GM18951 (cell line): ENCODE measurements around the gene VASP.

Experiments
- POLR2A ChIP-seq: IDR thresholded peaks from 4 replicates; pipeline ENCODE4 v1.6.1; 2011; ENCODE audit warnings: mild to moderate bottlenecking; ENCODE audit not compliant: insufficient read length, insufficient read depth; ENCODE audit errors: extremely low read depth
- in situ Hi-C: fragments of 300-500 bp; cut with MboI; formaldehyde crosslinking; loops from one replicate; pipeline ENCODE4 v1.12.0; 2022; ENCODE audit warnings: low sequenced_read_pairs, mixed read lengths, inconsistent platforms; ENCODE audit not compliant: unreplicated experiment

The VASP gene

GRCh38 chr19:45553464-45553863 lies 46.2 kb downstream of the VASP start:
- in situ Hi-C loops = no loop called here
- TF ChIP-seq POLR2A = no peak

DNA sequence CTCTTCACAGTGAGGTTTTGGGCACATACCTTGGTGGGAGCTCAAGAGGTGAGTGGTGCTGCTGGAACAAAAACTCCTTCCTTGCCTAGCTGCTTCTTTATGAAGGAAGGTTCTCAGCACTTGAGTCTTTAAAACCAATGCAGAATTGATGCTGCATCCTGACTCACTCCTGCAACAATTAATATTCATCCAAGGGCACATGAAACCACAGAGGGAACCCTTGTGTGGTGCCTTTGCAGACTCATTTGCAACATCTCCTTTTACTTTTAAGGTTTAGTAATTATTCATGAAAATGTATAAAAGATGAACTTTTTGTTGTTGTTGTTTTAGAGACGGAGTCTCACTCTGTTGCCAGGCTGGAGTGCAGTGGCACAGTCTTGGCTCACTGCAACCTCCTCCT lies 47.2 kb downstream of the VASP start:
- in situ Hi-C loops = no loop called here
- no peak for TF ChIP-seq POLR2A

DNA sequence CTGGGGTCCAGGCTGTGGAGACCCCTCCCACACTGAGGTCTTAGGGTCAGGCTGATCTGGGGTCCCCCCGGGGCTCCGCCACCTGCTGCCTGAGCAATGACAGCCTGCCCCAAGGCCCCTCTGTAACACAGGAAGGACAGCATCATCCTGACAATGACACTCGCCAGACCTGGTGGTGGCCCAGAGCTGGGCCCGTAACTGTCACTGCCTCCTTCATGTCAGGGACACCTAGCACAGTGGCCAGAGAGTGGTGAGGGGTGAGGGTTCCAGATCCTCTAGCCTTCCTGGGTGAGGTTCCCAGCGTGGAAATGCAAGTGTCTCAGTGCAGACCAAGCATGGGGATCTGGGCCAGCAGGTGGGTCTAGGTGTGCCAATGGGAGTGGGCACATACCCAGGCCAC lies 49.6 kb downstream of the VASP start:
- in situ Hi-C loops = no loop called here
- no peak for TF ChIP-seq POLR2A

- in situ Hi-C loops = no loop called here
Observed at GRCh38 chr19:45558399-45558878, 51.2 kb downstream of the VASP start.

GRCh38 chr19:45560038-45560437 lies 52.8 kb downstream of the VASP start:
- in situ Hi-C loops = no loop called here
- no peak for TF ChIP-seq POLR2A

More at GRCh38 chr19:45558399-45558878, 51.2 kb downstream of the VASP start:
- no peak for TF ChIP-seq POLR2A

- in situ Hi-C loops = no loop called here
- TF ChIP-seq POLR2A = no peak
Observed at GRCh38 chr19:45560686-45561085, 53.4 kb downstream of the VASP start.

- in situ Hi-C loops = no loop called here
- TF ChIP-seq POLR2A = no peak
Observed at GRCh38 chr19:45564131-45564780, 57.0 kb downstream of the VASP start.

- TF ChIP-seq POLR2A = no peak
- in situ Hi-C loops = no loop called here
Observed at GRCh38 chr19:45567609-45568008, 60.3 kb downstream of the VASP start.

GRCh38 chr19:45568732-45569131 lies 61.5 kb downstream of the VASP start:
- in situ Hi-C loops = no loop called here
- TF ChIP-seq POLR2A = no peak

DNA sequence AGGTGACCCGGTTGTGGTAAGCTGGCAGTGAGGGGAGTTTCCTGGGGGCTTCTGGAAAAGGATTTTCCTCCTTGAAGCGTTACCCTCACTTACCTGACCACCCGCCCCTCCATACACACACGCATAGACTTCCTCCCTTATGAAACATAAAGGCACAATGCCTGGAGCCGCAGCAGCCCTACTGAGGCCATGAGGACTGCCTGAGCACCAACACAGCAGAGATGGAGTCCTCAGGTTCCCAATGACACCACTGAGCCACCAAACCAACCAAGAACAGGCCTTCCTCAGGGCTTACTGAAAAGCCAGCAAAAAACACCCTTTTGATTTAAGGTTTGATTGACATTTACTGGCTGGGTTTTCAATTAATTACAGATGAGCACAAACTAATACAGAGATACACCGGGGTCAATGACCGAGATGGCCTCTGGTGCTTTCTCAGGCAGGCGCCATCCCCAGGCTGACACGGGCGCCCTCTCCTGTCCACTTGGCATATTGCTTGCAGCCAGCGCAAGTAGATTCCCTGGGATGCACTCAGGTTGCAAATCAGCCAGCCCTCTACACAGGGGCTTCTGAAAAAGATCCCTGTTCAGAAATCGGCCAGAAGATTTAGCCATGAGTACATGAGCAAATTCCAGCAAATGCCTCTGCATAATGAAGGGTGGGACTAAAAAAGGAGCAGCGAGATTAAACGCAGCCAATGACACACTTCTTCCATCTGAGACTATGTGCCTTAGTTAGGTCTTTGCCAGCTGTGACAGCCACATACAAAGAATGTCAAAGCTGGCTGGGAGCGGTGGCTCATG lies 62.5 kb downstream of the VASP start:
- in situ Hi-C loops = no loop called here
- TF ChIP-seq POLR2A = no peak

DNA sequence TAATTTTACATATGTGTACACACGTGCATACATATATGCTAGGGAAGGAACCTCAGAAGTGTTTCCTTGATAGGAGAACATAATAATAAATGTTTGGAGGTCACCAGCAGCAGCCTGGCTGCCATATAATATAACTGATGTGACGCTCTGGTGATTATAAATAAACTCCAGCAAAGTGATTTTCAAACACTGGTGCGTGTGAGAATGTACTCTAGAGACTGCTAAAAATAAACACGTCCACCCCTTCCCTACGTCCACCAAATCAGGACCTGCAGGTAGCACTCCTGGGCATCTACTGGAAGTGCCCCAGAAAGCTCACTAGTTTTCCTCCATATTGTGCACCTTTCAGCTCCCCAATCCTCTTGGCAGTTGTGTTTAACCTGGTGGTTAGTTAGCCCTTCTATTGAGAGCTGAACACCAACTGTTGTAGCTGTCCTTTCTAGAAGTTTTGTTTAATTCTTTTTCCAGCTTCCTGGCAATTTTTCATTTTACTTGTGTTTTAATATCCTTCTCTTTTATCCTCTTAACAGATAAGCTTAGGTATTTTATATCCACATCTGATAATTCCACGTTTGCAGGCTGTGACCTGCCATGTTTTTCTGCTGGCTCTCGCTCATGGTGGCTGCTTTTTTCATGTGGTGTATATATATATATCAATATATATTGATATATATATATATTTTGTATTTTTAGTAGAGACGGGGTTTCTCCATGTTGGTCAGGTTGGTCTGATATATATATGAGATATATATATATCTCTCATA lies 64.4 kb downstream of the VASP start:
- in situ Hi-C loops = no loop called here

DNA sequence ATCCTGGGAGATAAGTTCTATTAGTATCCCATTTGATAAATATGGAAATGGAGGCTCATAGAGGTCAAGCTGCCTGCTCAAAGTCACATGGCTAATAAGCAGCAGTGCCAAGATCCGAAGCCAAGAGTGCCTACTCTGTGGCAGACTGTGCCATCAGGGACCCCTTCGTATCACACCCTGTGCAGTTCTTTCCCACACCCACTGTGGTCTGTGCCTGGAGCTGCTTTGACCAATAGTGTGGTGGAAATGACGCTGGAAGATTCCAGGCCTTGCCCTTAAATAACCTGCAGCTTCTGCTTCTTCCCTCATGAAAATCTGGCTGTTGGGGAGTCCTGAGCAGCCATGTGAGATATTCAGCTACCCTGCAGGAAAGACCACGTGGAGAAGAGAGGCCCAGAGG lies 67.2 kb downstream of the VASP start:
- TF ChIP-seq POLR2A = no peak

More for the DNA sequence above, 64.4 kb downstream of the VASP start:
- no peak for TF ChIP-seq POLR2A

DNA sequence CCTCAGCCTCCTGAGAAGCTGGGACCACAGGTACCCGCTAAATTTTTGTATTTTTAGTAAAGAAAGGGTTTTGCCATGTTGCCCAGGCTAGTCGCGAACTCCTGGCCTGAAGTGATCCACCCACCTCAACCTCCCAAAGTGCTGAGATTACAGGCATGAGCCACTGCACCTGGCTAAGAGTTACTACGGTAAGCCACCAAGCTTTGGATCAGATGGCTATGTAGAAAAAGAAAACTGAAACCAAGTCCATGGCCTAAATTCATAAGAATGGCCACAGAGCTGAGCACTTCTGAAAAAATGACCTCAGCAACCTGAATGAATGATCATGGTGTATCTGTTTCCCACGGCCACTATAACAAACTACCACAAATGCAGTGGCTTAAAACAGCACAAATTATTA lies 67.9 kb downstream of the VASP start:
- in situ Hi-C loops = no loop called here
- TF ChIP-seq POLR2A = no peak

More for the DNA sequence above, 67.2 kb downstream of the VASP start:
- in situ Hi-C loops = no loop called here
